CD4-positive, alpha-beta T cell treated with Interleukin-2 at 100 ng/mL for 4 hours (primary cell): ENCODE measurements around the gene ZNF791.
"Not testable (repeated sequence)": the region's sequence is repeated elsewhere in the genome, so short reads cannot be mapped to it uniquely, and the experiment has no call there.

Experiments
- DNase-seq: peaks from one replicate; pipeline ENCODE4 v3.0.0-alpha.2; 2020; ENCODE audit warnings: low spot score

ZNF791 gene

DNA sequence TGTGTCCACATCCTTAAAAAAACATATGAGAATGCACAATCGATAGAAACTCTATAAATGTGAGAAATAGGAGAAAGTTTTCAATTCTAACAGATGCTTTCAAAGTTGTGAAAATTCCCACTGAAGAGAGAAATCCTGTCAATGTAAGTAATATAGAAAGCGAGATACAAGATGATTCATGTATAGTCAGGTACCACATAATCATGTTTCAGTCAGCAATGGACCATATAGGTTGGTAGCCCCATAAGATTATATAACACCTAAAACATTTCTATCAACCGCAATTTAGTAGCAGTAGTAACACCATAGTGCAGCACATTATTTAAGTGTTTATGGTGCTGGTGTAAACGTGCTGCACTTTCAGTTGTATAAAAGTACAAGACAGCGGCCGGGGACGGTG, 18.5 kb downstream of the ZNF791 start:
- no peak for DNase-seq

DNA sequence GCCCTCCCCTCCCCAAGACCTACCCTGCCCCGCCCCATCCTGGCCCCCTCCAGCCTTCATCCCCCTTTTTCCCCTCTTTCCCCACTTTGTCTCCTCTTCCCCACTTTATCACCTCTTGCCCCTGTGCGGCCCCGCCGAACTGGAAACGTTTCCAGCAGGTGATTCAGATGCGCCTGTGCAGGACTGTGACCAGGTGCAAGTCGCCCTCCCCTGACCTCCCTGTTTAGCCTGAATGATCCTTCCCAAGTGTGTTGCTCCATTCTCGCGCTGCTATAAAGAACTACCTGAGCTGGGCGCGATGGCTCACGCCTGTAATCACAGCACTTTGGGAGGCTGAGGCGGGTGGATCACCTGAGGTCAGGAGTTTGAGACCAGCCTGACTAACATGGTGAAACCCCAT, 25.9 kb downstream of the ZNF791 start:
- DNase-seq = no peak

DNA sequence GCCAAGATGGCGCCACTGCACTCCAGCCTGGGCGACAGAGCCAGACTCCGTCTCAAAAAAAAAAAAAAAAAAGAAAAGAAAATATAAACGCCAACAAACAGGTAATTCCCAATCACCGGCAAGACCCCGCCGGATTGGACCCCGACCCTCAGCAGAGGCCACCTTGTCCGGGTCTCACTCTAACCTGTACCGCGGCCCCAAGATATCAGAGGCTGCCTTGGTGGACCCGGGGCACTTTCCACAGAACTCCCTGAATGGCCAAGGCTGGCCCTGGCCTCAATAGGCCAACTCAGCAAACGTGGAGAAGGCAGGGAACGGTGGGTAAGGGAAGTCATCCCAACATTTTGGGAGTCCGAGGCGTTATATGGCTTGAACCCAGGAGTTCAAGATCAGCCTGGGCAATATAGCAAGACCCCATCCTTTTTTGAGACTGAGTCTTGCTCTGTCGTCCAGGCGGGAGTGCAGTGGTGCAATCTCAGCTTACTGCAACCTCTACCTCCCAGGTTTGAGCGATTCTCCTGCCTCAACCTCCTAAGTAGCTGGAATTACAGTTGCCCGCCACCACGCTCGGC, 28.0 kb downstream of the ZNF791 start:
- DNase-seq = no peak

DNA sequence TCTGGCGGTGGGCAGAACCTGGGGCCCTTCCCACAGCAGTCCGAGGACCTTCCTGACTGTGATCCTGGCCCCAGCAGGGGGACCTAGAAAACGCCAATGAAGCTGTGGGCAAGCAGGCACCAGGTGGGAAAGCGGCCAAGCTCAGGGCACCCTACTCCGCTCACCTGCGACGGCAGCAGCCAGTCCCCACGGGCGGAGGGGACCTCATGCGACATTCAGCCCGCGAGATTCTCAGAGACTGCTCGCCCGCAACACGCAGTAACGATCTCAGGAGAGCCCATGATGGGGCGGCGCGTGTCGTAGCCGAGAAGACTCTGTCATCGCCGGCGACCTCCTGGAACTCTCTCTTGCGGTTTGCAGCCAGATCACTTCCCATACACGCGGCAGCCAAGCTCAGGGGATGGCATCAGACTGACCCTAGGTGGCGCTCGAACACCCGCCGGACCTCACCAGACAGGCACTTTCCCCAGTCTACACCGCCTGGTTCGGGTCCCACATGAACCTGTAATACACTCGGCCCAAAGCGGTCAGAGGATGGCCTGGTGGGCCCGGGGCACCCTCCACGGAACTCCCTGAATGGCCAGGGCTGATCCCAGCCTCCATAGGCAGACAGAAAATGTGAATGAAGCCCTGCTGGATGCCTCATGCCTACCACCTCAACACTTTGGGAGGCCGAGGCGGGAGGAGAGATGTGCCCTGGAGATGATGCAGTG, 29.3 kb downstream of the ZNF791 start:
- DNase-seq = peak; percentile 90

DNA sequence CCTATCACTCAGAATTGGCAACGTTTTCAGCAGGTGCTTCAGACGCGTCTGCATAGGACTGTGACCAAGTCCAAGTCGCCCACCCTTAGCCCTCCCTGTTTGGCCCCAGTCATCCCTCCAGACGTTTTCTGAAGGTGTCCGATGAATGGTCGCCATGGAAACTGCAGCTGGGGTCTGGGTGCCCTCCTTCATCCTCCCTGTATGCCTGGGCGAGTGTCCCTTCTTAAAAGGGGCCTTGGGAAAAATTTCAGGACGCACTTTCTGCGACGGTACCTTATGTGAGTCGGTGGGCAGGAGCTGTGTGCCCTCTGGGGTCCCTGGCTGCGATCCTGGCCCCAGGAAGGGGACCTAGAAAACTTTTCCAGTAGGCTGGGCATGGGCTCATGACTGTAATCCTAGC, 30.7 kb downstream of the ZNF791 start:
- DNase-seq = no peak

DNA sequence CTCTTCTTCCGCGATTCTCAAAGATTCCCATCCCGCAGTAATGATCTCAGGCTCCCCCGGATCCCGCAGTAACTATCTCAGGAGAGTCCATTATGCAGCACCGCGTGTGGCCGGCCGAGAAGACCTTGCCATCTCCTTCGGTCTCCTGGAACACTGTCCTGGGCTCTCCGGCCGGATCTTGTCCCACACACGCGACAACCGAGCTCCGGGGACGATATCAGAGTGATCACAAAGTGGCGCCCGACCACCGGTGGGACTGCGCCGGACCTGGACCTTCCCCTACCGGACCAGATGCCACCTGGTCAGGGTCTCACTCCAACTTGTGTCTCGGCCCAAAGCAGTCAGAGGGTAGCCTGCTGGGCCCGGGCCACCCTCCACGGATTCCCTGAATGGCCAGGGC, 31.8 kb downstream of the ZNF791 start:
- DNase-seq = no peak

DNA sequence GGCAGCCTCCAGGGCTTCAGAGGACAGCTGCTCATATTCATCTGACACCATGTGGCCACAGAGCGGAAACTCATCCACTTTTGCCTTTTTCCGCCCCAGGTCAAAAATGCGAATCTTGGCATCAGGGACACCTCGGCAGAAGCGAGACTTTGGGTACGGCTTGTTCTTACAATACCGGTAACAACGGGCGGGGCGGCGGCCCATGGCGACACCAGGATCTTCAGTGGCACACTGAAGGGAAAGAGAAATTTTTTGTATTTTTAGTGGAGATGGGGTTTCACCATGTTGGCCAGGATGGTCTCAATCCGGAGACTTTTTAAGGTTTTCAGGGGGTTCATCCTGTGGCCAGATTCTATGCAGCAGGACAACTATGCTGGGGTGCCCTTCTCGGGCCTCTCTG, 33.0 kb downstream of the ZNF791 start:
- not testable (repeated sequence) for DNase-seq

DNA sequence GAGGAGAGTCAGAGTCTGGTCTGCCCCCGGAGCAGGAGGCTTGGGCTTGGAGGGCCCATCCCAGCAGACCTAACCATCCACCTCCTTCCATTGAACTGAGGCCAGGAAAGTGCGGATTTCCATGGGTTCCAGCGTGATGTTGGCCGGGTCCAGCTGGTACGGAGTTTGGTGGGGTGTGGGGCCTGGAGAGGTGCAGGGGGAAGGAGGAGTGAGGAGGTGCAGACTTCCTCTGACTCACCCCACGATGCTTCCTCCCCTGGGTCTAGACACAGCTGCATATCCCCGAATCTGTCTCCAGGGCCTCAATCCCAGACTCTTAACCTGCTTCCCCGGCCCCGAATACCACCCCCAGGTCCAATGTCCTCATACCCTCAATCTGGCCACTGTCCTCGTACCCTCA, 35.8 kb downstream of the ZNF791 start:
- DNase-seq = no peak

DNA sequence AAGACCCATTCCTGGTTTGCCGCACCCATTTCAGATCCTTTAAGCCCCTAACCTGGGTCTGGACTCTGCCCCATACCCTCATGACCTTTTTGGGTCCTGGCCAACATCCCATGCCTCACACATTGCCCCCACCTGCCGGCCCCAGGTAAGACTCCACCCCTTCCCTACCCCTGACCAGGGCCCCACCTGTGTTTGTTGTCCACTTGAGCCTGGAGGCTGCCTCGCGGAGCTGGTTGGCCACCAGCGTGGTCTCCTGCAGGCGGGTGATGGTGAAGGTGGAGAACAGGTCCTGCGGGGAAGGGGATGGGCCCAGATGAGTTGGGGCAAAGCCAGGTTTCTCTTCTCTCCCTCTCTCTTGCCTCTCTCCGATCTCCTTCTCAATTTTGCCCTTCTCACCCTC, 36.3 kb downstream of the ZNF791 start:
- DNase-seq = no peak

DNA sequence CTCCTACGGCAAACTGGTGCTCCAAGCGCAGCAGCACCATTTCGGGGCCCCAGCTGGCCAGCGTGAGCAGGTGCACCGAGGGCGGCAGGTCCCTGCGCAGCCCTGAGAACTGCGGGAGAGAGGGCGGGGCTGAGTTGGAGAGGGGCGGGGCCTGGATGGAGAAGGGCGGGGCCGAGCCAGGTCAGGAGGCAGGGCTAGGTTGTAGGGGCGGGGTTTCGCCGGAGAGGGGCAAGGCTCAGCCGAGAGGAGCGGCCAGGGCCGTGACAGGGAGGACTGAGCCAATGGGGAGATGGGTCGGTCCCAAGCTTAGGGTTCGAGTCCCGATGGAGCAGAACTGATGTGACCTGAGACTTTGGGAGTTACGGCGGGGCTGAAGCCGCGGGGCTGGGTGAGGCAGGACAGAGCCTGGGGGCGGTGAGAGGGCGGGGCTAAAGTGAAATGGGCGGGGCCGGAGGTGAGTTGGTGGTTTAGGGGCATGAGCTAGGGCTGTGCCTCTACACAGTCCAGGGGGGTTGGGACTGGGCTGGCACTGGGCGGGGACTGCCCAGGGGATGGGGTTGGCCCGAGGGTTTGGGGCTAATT, 36.9 kb downstream of the ZNF791 start:
- no peak for DNase-seq

DNA sequence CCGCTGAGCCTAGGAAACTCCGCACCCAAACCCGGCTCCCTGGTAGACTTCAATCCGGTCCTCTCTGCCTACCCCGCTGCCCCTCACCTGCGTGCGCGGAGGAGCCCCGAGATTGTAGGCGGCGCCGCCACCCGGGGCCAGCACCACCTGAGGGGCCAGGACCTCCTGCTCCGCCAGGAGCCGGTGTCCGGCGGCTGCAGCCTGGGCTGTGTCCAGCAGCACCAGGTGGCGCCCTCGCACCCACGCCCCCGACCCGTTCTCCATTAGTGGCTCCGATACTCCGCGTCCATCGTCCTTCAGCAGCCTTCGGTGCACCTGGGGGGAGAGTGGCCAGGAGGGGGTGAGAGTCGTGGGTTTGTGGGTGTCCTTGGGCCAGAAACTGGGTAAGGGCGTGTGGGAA, 37.4 kb downstream of the ZNF791 start:
- DNase-seq = no peak

DNA sequence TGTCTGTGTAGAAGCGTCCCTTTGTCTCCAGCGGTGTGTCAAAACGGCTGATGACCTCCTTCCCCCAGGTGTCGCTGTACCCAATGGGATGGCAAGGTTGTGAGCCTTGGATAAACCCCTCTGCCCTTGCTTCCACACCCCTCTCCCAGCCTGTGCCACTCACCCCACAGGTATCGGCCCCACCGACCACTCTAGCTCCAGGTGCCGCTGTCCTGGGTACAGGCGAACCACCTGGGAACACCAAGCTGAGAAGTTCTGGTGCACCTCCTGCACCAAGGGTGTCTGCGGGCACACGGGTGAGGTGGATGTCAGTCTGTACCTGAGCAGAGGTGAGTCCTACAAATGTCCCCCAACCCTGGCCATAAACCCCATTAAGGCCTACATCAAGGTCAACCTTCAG, 39.2 kb downstream of the ZNF791 start:
- no peak for DNase-seq

DNA sequence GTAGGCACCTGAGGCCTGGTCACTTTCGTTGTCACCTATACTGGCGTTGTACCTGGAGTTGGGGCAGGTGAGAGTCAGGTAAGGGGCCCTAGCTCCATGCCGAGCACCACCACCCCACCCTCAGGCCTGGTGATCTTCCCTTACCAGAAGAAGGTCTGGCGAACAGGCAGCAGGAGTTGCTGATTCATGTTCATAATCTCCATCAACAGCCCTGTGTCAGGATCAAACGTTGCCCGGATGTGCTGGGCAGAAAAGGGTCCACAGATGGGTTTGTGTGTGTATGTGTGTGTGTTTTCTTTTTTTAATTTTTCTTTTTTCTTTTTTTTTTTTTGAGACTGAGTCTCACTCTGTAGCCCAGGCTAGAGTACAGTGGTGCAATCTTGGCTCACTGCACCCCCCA, 41.5 kb downstream of the ZNF791 start:
- DNase-seq = no peak

DNA sequence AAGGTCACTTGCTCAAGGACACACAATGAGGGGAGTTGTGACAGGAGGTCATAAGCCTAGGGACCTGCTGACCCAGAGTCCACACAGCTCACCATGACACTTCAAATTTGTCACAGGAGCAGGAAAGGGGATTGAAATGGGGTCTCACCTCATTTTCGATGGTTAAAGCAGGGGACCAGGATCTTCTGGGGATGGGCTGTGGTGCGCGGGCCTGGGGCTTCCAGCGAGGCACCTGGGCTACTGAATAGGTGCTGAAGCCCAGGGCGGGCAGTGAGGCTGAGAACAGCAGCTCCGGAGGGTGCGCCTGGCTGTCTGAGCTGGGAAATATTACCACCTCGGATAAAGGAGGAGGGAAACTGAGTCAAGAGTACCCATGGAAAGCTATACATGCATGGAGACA, 44.8 kb downstream of the ZNF791 start:
- no peak for DNase-seq

DNA sequence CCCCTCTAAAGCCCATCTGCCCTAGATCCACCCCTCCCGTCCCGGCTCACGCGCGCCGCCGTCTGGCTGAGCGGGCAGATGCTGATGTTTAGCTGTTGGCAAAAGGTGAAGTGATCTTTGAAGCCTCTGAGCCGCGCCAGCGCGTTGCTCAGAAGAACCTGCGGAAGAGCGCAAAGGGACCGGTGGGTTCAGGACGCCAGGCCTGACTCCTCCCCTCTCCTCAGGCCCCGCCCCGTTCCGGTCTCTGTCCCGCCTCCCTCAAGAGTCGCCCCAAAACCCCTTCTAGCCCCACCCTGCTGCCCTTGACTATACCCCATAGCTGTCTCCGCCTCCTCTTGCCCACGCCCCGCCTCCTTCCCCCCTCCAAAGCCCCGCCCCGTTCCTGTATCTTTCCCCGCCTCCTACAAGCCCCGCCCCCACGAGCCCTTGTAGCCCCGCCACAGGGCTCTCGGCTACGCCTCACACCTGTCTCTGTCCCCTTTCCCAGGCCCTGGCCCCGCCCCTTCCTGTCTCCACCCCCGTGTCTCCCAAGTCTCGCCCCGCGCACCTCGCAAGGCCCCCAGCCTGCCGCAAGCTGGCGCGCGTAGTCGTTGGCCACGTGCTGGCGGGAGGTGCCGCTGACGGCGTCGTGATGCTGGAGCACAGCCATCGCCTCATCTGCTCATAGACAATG, 46.3 kb downstream of the ZNF791 start:
- no peak for DNase-seq

DNA sequence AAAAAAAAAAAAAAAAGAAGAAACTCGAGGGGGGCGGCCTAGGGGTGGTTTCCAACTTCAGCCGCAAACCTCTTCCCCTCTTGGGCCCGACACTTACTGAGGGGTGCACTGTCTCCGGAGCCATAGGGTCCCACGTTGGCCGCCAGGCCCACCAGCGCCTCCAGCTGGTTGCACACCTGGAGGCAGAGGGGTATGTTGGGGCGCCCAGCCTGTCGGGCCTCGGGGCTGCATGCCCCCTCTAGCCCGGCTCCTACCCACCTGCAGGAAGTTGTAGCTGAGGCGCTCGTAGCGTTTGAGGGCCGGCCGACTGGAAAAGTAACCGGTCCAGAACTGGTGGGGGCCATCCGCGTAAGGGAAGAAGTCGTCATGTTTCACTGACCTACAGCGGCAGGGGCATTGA, 47.2 kb downstream of the ZNF791 start:
- DNase-seq = no peak

DNA sequence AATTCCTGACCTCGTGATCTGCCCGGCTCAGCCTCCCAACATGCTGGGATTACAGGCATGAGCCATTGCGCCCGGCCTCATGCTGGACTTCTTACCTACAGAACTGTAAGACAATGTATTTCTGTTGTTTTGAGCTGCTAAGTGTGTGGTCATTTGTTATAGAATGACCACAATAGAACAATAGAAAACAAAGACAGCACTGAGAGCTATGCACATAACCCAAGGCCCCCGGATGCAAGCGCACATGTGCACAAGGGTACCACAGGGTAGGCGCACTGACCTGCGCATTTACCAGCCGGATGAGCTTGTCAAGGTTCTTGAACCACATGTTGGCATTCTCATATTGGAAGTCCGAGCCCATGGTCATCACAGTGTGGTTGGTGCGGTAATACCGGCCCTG, 50.3 kb downstream of the ZNF791 start:
- DNase-seq = no peak

DNA sequence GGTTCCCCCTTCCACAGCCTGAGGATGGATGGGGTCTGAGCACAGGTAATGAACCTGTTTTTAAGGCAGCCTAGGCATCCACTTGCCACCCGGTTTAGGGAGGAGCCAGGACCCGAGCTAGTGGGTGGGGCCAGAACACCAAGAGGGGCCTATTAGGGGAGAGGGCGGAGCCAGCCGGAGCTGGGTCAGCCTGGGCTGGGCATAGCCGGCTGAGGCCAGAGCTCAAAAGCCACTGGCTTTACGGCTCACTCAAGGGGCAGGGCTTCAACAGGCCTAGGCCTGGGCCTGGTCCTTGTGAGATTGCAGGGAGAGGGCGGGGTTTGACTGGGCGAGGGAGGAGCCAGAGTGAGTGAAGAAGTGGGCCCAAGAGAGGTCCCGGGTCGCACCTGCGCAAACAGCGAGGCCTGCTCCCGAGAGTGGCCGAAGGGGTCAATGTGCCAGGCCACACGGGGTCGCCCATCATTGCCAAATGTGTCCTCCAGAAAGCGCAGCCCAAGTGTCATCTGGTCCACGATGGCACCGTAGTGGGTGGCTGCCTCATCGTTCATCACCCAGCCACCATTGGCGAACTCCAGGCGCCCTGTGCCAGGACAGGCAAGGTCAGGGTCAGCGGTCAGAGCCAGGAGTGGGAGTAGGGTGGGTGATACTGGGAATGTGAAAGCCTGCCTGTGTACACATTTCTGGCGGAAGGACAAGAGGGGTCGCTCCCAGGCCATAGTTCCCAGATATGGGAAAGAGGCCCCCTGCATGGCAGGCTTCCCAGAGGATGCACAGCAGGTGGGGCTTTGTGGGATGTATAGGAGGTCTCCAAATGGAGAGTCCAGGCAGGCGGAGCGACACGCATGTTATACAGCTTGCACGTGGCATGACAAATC, 53.9 kb downstream of the ZNF791 start:
- no peak for DNase-seq

DNA sequence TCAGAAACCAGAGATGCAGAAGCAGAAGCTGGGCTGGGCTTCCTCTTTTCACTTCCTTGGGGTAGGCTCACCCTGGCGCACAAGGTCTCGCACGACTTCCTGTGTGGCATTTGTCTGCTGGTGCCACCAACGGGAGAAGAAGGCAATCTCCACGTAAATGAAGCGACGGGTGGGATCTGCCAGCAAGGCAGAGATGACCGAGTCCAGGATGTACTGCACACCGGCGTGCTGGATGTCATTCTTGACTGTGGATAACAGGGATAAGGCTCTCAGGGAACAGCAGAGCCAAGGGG, 54.5 kb downstream of the ZNF791 start:
- peak; percentile 63 for DNase-seq

DNA sequence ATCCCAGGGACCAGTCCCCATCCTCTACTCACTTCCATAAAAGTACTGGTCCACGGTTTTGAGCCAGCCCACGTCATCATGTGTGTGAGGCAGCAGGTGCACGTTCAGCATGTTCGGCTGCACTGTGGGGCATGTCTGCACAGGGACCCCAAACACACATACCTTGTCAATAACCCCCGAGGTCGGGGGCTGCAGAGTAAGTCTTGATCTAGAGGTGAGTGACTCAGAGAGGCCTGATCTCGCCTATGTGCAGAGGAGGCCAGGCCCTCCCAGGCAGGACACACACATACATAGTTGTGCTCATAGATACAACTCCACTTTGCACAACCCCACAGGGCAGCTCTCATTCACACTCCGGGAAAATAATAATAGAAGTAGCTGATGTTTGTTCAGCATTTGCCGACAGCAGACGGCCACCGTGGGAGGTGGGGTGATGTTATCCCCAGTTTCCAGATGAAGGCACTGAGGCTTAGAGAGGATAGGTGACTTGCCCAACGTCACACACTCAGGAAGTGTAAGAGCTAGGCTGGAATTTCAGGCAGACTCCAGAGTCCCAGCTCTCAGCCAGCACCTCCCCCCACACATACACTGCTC, 55.0 kb downstream of the ZNF791 start:
- no peak for DNase-seq

DNA sequence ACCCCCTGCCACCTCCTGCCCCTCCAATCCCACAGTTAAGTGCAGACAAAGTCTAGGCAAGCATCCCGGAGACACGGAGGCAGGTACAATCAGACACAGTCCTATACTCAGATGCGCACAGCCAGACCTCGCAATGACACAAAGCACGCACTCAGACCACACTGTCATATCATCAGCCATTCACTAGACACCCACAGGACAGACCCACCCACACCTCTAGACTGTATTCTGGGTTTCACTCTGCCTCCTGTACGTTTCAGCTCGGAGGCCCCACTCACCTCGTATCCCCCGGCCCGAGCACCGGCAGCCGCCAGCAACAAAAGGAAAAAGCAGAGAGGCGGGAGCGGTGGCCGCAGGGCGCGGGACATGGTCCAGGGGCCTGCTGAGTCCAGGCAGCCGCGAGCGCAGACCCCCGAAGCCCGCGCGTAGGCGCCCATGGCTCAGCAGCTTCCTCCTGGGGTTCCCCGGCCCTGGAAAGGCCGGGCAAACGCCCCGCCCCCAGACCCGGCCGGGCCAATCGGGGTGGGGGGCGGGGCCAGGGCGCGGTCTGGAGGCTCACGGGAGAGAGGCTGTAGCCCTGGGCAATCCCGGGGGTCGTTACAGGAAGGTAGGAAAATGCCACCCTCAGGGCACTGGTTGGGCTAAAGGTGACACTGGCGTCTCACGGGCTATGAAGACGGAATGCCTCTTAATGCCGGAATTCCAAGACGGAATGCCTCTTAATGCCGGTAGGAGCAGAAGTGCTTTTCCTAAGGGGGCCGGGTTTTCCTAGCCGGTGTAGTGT, 55.7 kb downstream of the ZNF791 start, which contains the start of the genes MAN2B1 and WDR83:
Gene MAN2B1 (minus strand): TSS at position 478 of the 784 bp plus-strand sequence. CDS start 41 bp downstream, at position 437.
Gene WDR83 (plus strand): TSS at position 543 of the 784 bp plus-strand sequence. CDS start 2,984 bp downstream, outside the sequence.
- peak; percentile 70 for DNase-seq
